ENCODE measurements around the gene FOXP1. TPM values are rescaled to one million over a fixed set of nuclear protein-coding genes. Genes with fewer than 3 reads are reported as not detected.

FOXP1 gene
- total and polyA plus RNA-seq, 2 experiments from 2014 or later, result 76.8 to 99.8 TPM

GRCh38 chr3:71208211-71209095, 375.1 kb downstream of the FOXP1 start:
- peak overlapping the region; percentile 87 for H3K27ac ChIP-seq
- no peaks in the 10 kb centered on the region for H3K36me3 ChIP-seq (replicated peaks; ENCODE audit: insufficient read depth, low read depth)
- peak; percentile 59 for DNase-seq (ENCODE audit: low spot score)
- no peaks in the 10 kb centered on the region for H3K27me3 ChIP-seq
- peaks cover 51% of the 10 kb centered on the region for H3K4me1 ChIP-seq (ENCODE audit: insufficient read depth)
- WGBS (ENCODE audit: low lambda C conversion rate, missing lambda C conversion rate), result 17% methylated on average over 6 of the region's 6 CpGs
- no peaks in the 10 kb centered on the region for H3K9me2 ChIP-seq (replicated peaks; ENCODE audit: insufficient read depth)
- H3K79me2 ChIP-seq, result peaks cover 51% of the 10 kb centered on the region
- H3K9me3 ChIP-seq (ENCODE audit: low read depth), result no peaks in the 10 kb centered on the region
- no peaks in the 10 kb centered on the region for H4K20me1 ChIP-seq (ENCODE audit: insufficient read depth, poor library complexity, severe bottlenecking)
- peak overlapping the region; percentile 62 for H3K4me2 ChIP-seq
- no peak for TF ChIP-seq EZH2phosphoT487 (IDR thresholded peaks at IDR 0.05; ENCODE audit: low read depth, severe bottlenecking, unreplicated experiment)
- no peak overlapping the region for H2AFZ ChIP-seq
- H3K4me3 ChIP-seq, result no peak overlapping the region

GRCh38 chr3:71207632-71208031, 375.9 kb downstream of the FOXP1 start:
- WGBS (ENCODE audit: low lambda C conversion rate, missing lambda C conversion rate), result 59% methylated on average over 3 of the region's 3 CpGs
- Histone ChIP-seq H3K4me3 (no peak overlapping the region), H3K9me2 (replicated peaks; ENCODE audit: insufficient read depth) (no peaks in the 10 kb centered on the region), H3K4me2 (peak overlapping the region; percentile 62), H4K20me1 (ENCODE audit: insufficient read depth, poor library complexity, severe bottlenecking) (no peaks in the 10 kb centered on the region), H3K27me3 (no peaks in the 10 kb centered on the region), H2AFZ (no peak overlapping the region), H3K9me3 (ENCODE audit: low read depth) (no peaks in the 10 kb centered on the region), H3K4me1 (ENCODE audit: insufficient read depth) (peaks cover 51% of the 10 kb centered on the region), H3K79me2 (peaks cover 51% of the 10 kb centered on the region), H3K36me3 (replicated peaks; ENCODE audit: insufficient read depth, low read depth) (no peaks in the 10 kb centered on the region), H3K27ac (peak overlapping the region; percentile 87)
- TF ChIP-seq EZH2phosphoT487 (IDR thresholded peaks at IDR 0.05; ENCODE audit: low read depth, severe bottlenecking, unreplicated experiment), result no peak
- TF ChIP-seq CTCF (IDR thresholded peaks at IDR 0.05; ENCODE audit: poor library complexity), result no peak
- TF ChIP-seq EZH2 (IDR thresholded peaks at IDR 0.05; ENCODE audit: borderline replicate concordance), result no peak
- peak; percentile 60 for DNase-seq (ENCODE audit: low spot score)

GRCh38 chr3:71206305-71207165, 377.0 kb downstream of the FOXP1 start:
- WGBS (ENCODE audit: low lambda C conversion rate, missing lambda C conversion rate), result 71% methylated on average over 10 of the region's 10 CpGs
- Histone ChIP-seq H3K9me3 (ENCODE audit: low read depth) (no peaks in the 10 kb centered on the region), H3K27me3 (no peaks in the 10 kb centered on the region), H3K36me3 (replicated peaks; ENCODE audit: insufficient read depth, low read depth) (no peaks in the 10 kb centered on the region), H3K9me2 (replicated peaks; ENCODE audit: insufficient read depth) (no peaks in the 10 kb centered on the region), H3K4me3 (no peak overlapping the region), H3K79me2 (peaks cover 51% of the 10 kb centered on the region), H3K4me1 (ENCODE audit: insufficient read depth) (peaks cover 50% of the 10 kb centered on the region), H3K4me2 (peak overlapping the region; percentile 62), H2AFZ (no peak overlapping the region), H4K20me1 (ENCODE audit: insufficient read depth, poor library complexity, severe bottlenecking) (no peaks in the 10 kb centered on the region), H3K27ac (peak overlapping the region; percentile 87)
- TF ChIP-seq EZH2phosphoT487 (IDR thresholded peaks at IDR 0.05; ENCODE audit: low read depth, severe bottlenecking, unreplicated experiment), result no peak
- DNase-seq (ENCODE audit: low spot score), result no peak

- H3K9me3 ChIP-seq (ENCODE audit: low read depth), result no peaks in the 10 kb centered on the region
- WGBS (ENCODE audit: low lambda C conversion rate, missing lambda C conversion rate), result 66% methylated on average over 4 of the region's 4 CpGs
- H3K79me2 ChIP-seq, result peaks cover 71% of the 10 kb centered on the region
- H3K4me1 ChIP-seq (ENCODE audit: insufficient read depth), result peaks cover 25% of the 10 kb centered on the region
- H3K4me2 ChIP-seq, result no peak overlapping the region
- H3K27me3 ChIP-seq, result no peaks in the 10 kb centered on the region
- no peak for TF ChIP-seq EZH2phosphoT487 (IDR thresholded peaks at IDR 0.05; ENCODE audit: low read depth, severe bottlenecking, unreplicated experiment)
- no peak for TF ChIP-seq CTCF (IDR thresholded peaks at IDR 0.05; ENCODE audit: poor library complexity)
- TF ChIP-seq EZH2 (IDR thresholded peaks at IDR 0.05; ENCODE audit: borderline replicate concordance), result no peak
- no peaks in the 10 kb centered on the region for H3K36me3 ChIP-seq (replicated peaks; ENCODE audit: insufficient read depth, low read depth)
- no peak overlapping the region for H3K4me3 ChIP-seq
- peak overlapping the region; percentile 87 for H3K27ac ChIP-seq
- no peaks in the 10 kb centered on the region for H4K20me1 ChIP-seq (ENCODE audit: insufficient read depth, poor library complexity, severe bottlenecking)
- no peaks in the 10 kb centered on the region for H3K9me2 ChIP-seq (replicated peaks; ENCODE audit: insufficient read depth)
- no peak for DNase-seq (ENCODE audit: low spot score)
- no peak overlapping the region for H2AFZ ChIP-seq
These were observed 379.6 kb downstream of the FOXP1 start for GRCh38 chr3:71203727-71204488.
